Activated CD8-positive, alpha-beta memory T cell treated with anti-CD3 and anti-CD28 coated beads for 1 hour (primary cell): Measurements from ENCODE around the gene RGS3.

Experiments
- DNase-seq, 2 donors: peaks; one replicate each; pipeline ENCODE4 v3.0.0-alpha.2; 2020; ENCODE audit warnings: low read depth in 1 of 2; ENCODE audit errors: extremely low read depth in 1 of 2

RGS3 gene

DNA sequence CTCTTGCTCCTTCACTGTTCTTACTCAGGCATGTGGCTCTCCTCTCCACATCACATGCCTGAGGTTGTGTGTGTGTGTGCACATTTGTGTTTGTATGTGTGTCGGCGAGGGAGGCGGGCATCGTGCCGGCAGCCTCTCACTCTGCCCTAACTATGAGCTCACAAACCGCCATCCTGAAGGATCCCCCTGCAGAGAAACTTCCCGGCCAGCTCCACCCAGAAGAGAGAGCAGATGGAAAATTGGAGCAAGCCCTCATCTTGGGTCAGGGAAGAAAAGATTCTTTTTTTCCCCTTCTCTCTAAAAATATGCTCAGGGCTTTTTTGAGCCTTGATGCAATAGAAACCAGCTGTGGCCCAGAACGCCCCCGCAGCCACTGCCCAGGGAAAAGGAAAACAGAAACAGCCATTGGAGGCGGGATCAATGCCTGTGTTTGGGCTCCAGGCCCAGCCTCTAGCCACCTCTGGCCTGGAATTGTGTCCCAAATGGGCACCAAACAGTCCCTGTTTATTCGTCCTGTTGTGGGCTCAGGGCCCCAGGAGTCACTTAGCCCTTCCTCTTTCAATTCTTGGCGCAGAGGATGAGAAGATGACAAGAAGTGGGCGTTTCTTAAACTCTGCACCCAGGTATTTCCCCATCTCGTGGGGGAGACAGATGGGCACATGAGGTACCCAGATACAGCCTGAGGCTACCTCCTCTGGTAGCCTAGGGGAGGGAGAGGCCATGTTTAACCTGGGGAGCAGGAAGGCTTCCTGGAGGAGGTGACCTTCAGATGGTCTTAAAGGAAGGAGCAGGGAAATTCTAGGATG lies 151.5 kb downstream of the RGS3 start:
- no peak for DNase-seq

DNA sequence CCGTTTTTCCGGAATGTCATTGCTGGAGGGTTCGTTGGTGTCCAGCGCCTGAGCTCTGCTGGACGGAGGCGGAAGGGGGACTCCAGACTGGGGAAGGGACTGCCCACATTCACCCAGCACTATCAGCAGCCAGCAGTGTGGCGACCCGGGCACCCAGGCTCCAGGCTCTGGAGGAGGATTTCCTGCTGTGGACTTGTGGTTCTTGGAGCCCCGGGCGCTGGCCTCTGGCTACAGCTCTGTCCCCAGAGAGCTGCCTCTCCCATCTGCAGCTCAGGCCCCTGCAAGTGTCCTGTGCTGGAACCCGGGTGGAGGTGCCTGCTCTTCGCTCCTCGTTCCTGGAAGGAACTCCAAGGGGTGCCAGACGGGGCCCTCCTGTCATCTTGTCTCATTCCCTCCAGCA lies 152.6 kb downstream of the RGS3 start:
- DNase-seq = no peak

DNA sequence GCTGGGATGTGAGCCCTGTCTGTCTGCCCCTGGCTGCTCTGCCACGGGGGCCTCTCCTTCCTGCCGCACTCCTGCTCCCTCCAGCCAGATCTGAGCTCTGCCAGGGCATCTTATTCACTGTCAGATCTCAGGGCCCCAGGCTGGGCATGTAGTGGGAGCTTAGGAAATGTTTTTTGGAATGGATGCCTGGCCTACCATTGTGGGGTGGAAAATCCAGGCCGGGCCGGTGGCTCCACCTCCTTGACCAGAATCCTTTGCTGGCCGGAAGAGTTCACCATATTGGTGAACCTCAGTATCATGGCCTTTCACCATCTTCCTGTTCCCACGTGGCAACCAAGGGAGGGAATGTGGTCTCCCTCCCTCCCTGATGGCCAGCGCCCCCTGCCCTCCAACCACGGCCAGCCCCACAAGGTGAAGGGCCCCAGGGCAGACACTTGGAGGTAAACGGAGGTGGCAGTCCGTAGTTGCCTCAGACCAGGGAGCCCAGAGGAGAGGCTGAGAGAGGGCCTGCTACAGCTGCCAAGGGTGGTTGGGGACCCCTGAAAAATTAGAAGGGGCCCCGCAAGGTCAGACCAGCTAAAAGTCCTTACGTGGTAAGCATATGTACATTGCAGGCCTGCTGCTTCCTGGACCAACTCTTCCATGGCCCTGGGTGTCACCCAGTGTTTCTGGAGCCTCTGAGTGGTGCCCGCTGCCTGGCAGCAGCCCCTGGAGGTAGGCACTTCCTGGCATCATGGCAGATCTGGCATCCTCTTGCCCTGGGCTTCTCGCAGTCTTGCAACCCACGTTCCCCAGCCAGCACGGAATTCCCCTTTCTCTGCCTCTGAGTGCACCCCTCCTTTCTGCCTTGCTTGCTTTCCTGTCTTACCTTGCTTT lies 153.3 kb downstream of the RGS3 start:
- DNase-seq = no peak

DNA sequence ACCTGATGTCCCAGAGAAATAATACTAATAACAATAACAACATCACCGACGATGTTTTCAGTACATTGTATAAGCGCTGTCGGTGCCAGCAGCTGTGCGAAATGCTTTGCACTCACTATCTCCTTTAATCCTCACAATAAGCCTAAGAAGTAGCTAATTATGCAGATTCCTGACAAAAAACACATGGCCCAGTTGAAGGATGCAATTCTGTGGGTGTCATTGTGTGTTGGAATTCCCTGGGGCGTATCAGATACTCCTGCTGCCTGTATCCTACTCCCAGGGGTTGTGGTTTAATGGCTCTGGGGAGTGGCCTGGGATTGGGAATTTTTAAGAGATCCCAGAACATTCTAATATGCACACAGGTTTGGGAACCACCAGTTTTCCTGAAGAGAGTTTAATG lies 154.0 kb downstream of the RGS3 start:
- no peak for DNase-seq

DNA sequence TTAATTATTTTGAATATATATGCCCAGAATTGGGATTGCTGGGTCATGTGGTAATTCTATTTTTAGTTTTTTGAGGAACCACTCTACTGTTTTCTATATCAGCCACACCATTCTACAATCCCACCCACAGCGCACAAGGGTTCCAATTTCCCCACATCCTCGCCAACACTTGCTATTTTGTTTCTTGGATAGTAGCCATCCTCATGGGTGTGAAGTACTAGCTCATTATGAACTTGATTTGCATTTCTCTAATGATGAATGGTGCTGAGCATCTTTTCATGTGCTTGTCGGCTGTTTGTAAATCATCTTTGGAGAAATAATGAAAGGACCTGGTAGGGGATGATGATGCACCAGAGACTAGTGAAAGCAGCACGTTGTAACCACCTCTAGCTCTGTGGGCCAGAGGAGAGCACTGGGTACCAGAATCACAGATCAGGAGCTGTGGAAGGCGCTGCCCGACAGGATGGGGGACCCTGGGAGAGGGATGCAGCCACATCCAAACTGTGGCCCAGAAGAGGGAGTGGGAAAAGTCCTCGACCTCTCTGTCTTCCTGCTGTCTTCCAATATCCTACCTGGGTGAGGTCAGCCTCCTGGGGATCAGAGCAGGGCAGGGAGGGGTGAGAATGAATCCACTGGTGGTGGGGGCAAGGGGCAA lies 155.4 kb downstream of the RGS3 start:
- DNase-seq = no peak

DNA sequence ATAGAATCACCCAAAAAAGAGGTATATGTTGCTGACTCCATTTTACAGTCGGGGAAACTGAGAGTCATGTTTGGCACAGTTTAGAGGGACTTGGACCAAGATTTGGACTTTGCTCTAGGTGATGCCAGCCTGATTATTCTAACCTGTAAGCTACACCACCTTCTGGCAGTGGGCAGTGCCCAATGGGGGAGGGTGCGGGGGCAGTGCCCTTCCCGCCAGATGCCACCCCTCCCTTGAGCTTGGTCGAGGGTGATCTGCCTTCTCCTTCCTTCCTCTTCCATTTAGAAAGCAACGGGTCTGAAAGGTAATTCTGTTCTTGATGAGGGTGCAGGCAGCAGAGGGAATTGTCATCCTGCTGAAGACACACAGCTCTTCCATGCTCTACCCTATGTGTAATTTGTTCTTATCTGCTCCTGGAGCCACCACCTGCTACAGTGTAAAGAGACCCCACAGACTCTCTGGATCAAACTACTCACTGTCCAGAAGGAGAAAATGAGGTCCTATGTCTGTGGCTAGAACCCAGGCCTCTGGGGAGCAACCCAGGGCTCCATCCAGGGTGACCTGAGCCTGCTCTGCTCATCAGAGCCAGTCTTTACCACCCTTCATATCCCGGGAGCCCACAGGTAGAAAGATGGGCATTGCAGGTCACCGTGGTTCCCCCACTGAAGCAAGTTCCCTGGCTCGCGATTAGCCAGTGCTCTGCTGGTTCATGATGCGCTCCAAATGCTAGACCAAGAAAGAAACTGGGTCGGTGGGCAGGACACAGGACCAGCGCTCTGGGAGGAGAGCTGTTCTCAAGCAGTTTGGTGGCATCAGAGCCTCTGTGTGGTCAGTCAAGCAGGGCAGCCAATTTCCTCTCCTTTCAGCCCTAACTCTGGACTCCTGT lies 156.2 kb downstream of the RGS3 start:
- DNase-seq = no peak

DNA sequence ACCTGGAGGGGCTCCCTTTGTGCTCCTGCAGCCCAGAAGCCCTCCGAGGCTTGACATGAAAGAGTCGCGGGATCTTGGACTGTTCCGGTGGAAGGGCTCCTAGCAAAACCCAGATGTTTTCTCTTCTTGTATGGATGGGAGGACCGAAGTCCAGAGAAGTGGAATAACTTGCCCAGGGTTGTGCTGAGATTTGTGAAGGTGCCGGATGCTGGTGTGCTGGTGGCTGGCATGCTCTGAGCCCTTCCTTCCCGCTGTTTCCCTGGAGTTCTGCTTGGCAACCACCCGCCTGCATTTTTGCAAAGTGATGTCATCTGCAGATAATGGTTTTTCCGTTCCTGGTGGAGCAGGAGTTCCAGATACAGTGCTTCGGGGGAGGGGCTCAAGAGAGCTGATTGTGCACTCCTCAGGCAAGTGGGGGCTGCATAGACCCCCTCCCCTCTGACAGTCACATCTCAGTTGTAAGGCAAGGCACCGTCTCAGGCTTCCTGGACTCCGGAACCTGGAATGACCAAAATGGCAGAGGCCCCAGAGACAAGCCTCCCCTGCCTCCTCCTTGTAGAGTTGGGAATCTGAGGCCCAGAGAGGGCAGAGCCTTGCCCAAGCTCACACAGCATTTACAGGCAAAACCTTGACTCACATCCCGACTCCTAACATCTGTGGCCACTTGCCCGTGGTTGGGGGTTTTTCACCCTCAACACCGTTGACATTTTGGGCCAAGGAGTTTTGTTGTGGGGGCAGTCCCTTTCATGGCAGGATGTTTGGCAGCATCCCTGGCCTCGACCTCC lies 157.0 kb downstream of the RGS3 start:
- no peak for DNase-seq

DNA sequence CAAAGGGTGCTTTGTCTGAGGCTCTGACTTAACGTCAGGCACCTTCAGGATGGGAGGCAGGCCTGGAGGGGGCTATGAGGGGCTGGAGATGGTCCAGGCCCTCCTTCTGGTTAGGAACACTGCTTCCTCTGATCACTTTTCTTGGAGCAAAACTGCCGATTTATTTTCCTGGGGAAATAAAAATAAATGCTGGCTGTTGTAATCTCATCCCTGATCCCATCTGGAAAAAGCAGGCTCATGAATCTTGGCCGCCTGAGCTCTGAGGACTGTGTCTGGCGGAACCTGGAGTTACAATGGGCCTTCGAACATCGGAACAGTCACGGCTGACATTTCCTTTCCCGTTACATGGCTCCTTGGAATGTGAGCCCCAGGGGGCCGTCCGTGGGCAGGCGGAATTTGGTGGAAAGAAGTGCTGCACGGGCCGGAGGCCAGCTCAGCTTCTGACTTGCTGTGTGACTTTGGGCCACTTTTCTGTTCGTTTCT lies 157.8 kb downstream of the RGS3 start:
- no peak for DNase-seq

DNA sequence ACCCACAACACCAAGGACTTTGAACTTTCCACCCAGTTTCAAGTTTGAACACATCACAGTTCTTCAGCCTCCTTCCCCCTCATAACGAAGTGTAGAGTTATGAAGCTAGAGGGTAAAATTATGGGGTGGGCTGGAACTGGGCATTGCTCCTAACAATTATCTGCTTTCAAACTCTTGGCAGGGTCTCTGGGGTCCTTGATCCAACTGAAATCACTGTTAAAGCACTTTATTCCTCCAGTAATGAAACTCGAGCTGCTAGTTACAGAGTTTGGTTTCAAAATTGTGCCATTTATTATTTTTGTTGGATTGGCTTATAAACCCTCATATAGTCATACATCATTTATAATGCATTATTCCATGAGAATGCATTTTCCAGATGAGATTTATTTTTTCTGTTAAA lies 158.5 kb downstream of the RGS3 start:
- no peak for DNase-seq

DNA sequence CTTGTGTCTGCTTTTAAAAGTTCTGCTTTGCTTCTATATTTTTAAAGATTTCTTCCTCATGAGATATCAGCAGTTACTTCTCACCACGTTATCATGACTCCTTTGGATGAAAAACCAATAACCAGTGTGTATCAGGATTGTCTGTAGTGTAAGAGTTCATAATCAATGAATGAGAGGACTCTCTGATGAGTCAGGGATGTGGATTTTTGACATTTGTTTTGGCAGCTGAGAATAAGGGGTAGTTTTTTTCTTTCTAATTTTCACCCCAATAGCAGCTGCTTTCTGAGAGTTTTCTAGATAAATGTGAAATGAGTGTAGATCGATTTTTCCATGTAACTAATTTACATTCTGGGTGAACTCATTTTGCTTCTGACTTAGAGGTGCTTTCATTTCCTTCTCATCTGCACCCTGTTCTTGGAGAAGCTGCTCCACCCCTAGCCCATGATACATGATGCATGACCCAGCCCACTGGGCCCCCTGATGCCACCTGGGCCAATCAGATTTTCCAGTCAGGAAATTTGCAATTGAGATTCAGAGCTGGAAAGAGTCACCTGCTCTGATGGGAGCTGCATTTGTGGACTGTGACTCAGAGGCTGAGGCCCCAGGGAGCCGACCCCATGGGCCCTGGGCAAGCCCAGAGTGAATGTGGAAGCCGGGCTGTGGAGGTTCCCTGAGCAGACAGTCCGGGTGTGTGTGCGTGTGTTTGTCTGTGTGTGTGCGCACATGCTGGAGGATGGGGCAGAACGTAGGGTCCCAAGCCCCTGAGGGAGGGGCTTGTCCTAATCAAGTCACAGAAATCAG lies 159.3 kb downstream of the RGS3 start:
- no peak for DNase-seq

DNA sequence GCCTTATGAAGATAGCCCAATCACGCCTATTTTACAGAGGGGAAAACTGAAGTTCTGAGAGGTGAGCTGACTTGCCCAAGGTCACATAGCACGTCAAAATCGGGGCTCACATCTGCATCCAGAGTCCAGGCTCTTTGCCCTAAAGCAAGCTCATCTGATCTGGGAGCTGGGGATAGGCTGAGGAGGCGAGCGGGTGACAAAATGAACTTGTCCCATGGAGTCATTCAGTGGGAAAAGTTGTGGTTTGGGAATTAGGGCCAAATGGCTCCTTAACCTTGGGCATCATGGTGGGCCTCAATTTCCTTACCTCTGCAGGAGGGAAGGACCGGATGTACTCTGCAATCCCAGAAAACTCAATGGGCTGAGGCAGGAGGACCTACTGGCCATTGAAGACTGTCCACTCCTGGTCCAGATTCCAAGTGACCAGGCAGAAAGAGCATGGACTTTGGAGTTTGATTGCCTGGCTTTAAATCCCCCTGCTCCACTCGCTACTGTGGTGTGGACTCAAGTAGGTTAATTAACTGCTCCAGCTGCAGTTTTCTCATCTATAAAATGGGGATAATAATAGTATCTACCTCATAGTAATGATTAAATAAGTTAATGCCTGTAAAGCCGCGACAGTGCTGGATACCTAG lies 160.4 kb downstream of the RGS3 start:
- DNase-seq = no peak

DNA sequence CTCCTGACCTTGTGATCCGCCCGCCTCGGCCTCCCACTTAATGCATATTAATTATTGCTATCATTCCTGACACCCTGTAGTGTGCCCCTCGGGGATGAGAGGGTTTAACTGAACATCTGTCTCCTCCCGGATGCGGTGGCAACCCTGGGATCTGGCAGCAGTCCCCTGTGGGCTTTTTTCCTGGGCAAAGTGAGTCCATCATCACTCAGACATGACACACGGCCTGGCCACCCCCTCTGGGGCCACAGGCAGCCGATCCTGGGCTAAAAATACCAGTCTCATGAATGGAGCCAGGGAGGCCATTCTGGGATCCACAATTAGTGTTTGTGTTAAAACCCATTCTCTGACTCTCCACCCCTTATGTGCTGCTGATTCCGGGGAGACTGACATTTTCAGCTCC lies 161.2 kb downstream of the RGS3 start:
- DNase-seq = no peak

DNA sequence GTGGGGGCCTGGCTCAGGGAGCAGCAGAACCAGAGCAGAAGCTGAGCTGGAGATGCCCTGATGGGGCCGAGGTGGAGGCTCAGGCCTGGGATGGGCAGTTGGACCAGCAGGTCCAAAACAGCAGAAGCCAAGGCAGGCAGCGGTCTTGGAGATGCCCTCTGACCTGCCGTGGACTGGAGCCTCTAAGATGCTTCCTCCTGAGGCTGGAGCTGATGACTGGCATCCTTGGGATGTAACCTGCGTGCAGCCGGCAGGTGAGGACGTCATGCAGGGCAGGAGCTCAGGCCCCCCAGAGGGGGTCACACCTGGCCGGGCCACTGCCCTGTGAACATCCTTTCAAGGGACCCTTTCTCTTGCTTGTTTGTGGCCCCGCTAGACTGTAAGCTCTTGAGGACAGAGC lies 162.0 kb downstream of the RGS3 start:
- no peak for DNase-seq

DNA sequence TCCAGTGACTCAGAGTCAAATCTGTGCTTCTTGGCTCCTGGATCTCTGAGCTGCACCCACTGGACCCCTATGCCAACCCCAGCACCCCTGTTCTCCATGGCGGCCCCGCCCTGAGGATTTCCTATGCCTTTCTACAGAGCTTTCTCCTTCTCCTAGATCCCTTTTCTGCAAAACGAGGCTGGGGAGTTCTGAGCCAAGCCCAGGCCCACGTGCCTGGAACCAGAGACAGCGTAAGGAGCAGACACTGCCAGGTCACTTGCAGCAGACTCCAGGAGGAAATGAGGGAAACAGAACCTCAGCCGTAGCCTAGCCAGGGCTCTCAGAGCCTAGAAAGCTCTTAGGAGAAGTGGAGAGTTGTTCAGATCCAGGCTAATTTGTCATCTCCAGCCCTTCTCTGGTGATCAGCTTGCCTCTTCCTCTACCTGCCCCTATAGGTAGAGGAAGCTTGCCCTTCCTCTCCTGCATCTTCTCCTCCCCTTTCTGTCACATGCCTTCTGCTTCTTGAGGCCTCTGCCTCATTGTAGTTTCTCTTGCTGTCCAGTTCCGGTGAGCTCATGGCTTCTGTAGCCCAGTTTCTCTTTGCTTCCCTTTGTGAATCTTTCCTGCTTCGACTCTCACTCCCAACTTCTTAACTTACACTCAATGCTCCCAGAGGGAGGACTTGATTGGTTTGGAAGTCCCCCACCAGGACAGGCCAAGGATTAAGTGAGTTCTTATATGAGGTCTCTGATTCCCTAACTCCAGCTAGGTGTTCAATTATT lies 163.4 kb downstream of the RGS3 start:
- DNase-seq = no peak

DNA sequence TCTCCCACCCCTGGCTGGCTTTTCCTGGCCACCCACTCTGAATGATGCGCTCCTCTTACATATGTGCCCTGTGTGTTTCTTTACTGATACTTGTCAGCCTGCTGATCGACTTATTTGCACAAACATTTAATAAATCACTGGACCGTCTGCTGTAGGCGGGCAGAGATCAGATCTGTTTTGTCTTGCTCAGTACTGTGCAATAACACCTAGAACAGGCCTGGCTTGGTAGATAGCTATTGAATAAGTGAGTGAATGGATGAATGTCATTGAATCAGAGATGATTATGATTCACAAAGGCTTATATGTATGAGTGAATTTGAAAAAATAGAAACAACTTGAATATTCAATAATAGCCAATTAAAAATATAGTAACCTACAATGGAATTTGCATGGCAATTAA lies 165.1 kb downstream of the RGS3 start:
- no peak for DNase-seq

DNA sequence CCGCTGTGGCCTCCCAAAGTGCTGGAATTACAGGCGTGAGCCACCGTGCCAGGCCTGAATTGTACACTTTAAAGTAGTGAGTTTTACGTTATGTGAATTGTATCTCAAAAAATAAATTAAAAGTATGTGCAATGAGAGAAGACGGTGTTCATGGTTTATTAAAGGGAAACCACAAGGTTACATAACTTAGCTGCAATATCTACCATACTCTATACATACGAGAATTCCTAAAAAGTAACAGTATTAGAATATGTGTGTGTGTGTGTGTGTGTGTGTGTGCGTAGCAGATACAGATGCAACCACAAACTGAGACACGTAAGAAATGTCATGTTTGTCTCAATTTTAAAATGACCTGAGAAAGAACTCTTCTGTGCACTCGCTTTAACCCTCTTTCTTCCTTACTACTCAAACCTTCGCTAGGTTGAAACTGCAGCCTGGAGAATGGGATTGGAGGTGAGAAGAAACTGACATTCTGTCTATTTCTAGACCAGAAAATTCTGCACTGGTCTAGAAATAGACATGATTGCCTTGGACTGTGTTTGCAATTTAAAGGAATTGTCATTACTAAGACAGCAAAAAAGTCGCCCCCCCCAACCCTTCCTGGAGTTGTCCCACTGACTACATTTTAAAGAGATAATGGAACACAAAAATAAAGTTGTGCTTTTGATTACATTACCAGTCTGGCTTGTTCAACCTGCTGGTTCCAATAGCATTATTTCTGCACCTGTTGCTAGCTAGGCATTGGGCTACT lies 167.0 kb downstream of the RGS3 start:
- DNase-seq = no peak

DNA sequence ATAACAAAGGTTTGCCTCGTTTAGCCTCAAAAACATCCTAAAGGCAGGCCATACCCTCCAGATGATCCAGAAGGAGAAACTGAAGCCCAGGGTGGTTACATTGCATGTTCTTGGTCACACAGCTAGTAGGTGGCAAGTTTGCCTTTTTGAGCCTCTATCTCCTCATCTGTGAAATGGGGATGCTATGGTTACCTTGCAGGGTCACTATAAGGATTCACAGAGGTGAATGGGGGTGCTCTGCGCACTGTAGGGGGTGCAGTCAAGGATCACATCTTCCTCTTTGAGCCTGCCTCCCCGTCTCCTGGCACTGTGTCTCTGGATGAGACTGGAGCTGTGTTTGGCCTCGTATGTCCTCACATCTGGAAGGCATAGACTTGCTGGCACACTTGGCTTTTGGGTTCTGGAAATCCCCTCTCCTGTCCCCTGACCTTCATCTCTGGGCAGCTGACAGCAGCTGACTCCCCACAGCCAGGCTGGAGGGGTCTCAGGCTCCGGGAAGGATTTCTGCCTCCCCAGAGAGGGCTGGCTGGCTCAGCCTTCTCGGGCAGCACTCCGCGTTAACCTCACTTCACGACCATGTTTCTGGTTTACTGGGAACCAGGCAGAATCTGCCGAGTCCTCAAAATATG lies 167.7 kb downstream of the RGS3 start:
- DNase-seq = no peak
